Panc1 (cell line): ENCODE results near the gene CAPN9. TPM values are rescaled to one million over a fixed set of nuclear protein-coding genes. Genes with fewer than 3 reads are reported as not detected.

Experiments
- ATAC-seq: fragments of 200-7000 bp; cut with Tn5 transposase; 2 replicates; pipeline ENCODE4 v1.9.1; 2020; ENCODE audit warnings: mild to moderate bottlenecking, moderate library complexity
- BruUV-seq: library from RNA; stranded (reverse); fragments of 400-500 nt; replicated peaks from 2 replicates; lab custom pipeline; 2021; lab: Mats Ljungman, UMichigan
- CTCF ChIA-PET: fragments of 300-600 bp; sonication (Branson Sonifier 250); formaldehyde crosslinking; loops from one replicate; lab custom pipeline; 2022; ENCODE audit warnings: antibody characterized with exemption; lab: Charles Lee
- POLR2A ChIA-PET: fragments of 300-600 bp; sonication (Branson Sonifier 250); formaldehyde crosslinking; loops from one replicate; lab custom pipeline; 2022; ENCODE audit warnings: antibody characterized with exemption; lab: Charles Lee
- DNase-seq: peaks from one replicate; pipeline ENCODE4 v3.0.0-alpha.2; 2010; ENCODE audit warnings: low read depth, low spot score
- H3K27ac ChIP-seq: 2 replicates; pipeline ENCODE4 v1.5.1; 2011; ENCODE audit warnings: mild to moderate bottlenecking, low read length, inconsistent platforms
- H3K27me3 ChIP-seq: fragments of 200-500 bp; sonication (Bioruptor generic); 2 replicates; pipeline ENCODE4 v1.6.0; 2014; ENCODE audit warnings: low read length, inconsistent platforms; ENCODE audit not compliant: control insufficient read depth, insufficient read depth
- H3K36me3 ChIP-seq: fragments of 200-500 bp; sonication (Bioruptor generic); 2 replicates; pipeline ENCODE4 v1.5.1; 2014; ENCODE audit warnings: inconsistent platforms, mild to moderate bottlenecking, low read length, moderate library complexity; ENCODE audit not compliant: control insufficient read depth, insufficient read depth
- H3K4me1 ChIP-seq: 2 replicates; pipeline ENCODE4 v1.5.1; 2011; ENCODE audit warnings: inconsistent platforms, mild to moderate bottlenecking, low read length, moderate library complexity; ENCODE audit not compliant: control insufficient read depth, insufficient read depth
- H3K4me3 ChIP-seq, 2 experiments: 2 replicates each; pipeline ENCODE4 v1.5.1; 2011 to 2012; ENCODE audit warnings: low read depth in 2 of 2, low read length in 2 of 2, mild to moderate bottlenecking in 2 of 2, inconsistent platforms in 1 of 2, moderate library complexity in 1 of 2
- H3K9me3 ChIP-seq: fragments of 200-500 bp; sonication (Bioruptor generic); 2 replicates; pipeline ENCODE4 v1.5.1; 2014; ENCODE audit warnings: low read depth, mild to moderate bottlenecking, inconsistent platforms, low read length, moderate library complexity; ENCODE audit not compliant: control insufficient read depth, insufficient read depth
- POLR2AphosphoS5 ChIP-seq: IDR thresholded peaks from 2 replicates; pipeline ENCODE4 v1.6.1; 2012; ENCODE audit warnings: mild to moderate bottlenecking, low read depth, low read length, moderate library complexity
- SIN3A ChIP-seq: IDR thresholded peaks from 2 replicates; pipeline ENCODE4 v1.6.1; 2012; ENCODE audit warnings: low read depth, mild to moderate bottlenecking, low read length, moderate library complexity, borderline replicate concordance; ENCODE audit not compliant: insufficient read depth
- TCF7L2 ChIP-seq: IDR thresholded peaks from 2 replicates; pipeline ENCODE4 v1.6.1; 2011; ENCODE audit warnings: mild to moderate bottlenecking, low read depth, low read length, inconsistent platforms
- in situ Hi-C: cut with HindIII; loops from 2 replicates; pipeline ENCODE4 v1.10.0; 2016; ENCODE audit warnings: low sequenced_read_pairs, low pct_unique_long_range_greater_than_20kb
- intact Hi-C: fragments of 100-400 bp; cut with micrococcal nuclease; formaldehyde crosslinking; loops from one replicate; pipeline ENCODE4 v1.10.0; 2022; ENCODE audit not compliant: unreplicated experiment
- total RNA-seq: library from RNA; stranded (reverse); gene quantifications from one replicate; pipeline ENCODE4 v1.2.1, GENCODE V29; 2021; ENCODE audit not compliant: unreplicated experiment
- TF ChIP-seq, protein P1 (sequence below), 2 experiments: IDR thresholded peaks; 2 replicates each; pipeline ENCODE4 v1.6.1; 2011 to 2012; ENCODE audit warnings: low read depth in 2 of 2, control low read depth in 1 of 2, low read length in 1 of 2, mild to moderate bottlenecking in 1 of 2, moderate library complexity in 1 of 2; ENCODE audit not compliant: insufficient read depth in 1 of 2
- TF ChIP-seq, protein P2 (sequence below): fragments of 450-650 bp; IDR thresholded peaks from 2 replicates; pipeline ENCODE4 v1.5.1; 2017; ENCODE audit warnings: mild to moderate bottlenecking

CAPN9 gene
- total RNA-seq, 1 experiment from 2014 or later = not detected

GRCh38 chr1:230809256-230809990, 62.2 kb downstream of the CAPN9 start:
- no TSS peak for BruUV-seq
- Histone ChIP-seq H3K27me3 (no peaks in the 10 kb centered on the region), H3K36me3 (no peaks in the 10 kb centered on the region), H3K9me3 (peaks cover 3% of the 10 kb centered on the region; the same call in 1 of the 2 replicates), H3K4me1 (no peaks in the 10 kb centered on the region), H3K27ac (no peak overlapping the region), H3K4me3 (no peak overlapping the region)
- in situ Hi-C loops = no loop called here
- TF ChIP-seq TCF7L2 = no peak
- TF ChIP-seq, protein P1, sequence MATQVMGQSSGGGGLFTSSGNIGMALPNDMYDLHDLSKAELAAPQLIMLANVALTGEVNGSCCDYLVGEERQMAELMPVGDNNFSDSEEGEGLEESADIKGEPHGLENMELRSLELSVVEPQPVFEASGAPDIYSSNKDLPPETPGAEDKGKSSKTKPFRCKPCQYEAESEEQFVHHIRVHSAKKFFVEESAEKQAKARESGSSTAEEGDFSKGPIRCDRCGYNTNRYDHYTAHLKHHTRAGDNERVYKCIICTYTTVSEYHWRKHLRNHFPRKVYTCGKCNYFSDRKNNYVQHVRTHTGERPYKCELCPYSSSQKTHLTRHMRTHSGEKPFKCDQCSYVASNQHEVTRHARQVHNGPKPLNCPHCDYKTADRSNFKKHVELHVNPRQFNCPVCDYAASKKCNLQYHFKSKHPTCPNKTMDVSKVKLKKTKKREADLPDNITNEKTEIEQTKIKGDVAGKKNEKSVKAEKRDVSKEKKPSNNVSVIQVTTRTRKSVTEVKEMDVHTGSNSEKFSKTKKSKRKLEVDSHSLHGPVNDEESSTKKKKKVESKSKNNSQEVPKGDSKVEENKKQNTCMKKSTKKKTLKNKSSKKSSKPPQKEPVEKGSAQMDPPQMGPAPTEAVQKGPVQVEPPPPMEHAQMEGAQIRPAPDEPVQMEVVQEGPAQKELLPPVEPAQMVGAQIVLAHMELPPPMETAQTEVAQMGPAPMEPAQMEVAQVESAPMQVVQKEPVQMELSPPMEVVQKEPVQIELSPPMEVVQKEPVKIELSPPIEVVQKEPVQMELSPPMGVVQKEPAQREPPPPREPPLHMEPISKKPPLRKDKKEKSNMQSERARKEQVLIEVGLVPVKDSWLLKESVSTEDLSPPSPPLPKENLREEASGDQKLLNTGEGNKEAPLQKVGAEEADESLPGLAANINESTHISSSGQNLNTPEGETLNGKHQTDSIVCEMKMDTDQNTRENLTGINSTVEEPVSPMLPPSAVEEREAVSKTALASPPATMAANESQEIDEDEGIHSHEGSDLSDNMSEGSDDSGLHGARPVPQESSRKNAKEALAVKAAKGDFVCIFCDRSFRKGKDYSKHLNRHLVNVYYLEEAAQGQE (IDR thresholded peaks at IDR 0.05; ENCODE audit: insufficient read depth in 1 of 2, low read depth in 2 of 2, low read length in 1 of 2) = no peak
- TF ChIP-seq, protein P2, sequence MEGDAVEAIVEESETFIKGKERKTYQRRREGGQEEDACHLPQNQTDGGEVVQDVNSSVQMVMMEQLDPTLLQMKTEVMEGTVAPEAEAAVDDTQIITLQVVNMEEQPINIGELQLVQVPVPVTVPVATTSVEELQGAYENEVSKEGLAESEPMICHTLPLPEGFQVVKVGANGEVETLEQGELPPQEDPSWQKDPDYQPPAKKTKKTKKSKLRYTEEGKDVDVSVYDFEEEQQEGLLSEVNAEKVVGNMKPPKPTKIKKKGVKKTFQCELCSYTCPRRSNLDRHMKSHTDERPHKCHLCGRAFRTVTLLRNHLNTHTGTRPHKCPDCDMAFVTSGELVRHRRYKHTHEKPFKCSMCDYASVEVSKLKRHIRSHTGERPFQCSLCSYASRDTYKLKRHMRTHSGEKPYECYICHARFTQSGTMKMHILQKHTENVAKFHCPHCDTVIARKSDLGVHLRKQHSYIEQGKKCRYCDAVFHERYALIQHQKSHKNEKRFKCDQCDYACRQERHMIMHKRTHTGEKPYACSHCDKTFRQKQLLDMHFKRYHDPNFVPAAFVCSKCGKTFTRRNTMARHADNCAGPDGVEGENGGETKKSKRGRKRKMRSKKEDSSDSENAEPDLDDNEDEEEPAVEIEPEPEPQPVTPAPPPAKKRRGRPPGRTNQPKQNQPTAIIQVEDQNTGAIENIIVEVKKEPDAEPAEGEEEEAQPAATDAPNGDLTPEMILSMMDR = no peak
- TF ChIP-seq SIN3A = no peak
- no peak for TF ChIP-seq POLR2AphosphoS5
- intact Hi-C loops = no loop called here
- CTCF ChIA-PET = no interaction called here
- no peak for DNase-seq
- POLR2A ChIA-PET = no interaction called here
- no peak for ATAC-seq

GRCh38 chr1:230812568-230812967, 65.4 kb downstream of the CAPN9 start:
- POLR2A ChIA-PET = no interaction called here
- no peaks in the 10 kb centered on the region for H3K36me3 ChIP-seq
- no peaks in the 10 kb centered on the region for H3K27me3 ChIP-seq
- H3K4me3 ChIP-seq = no peak overlapping the region
- no peak overlapping the region for H3K27ac ChIP-seq
- in situ Hi-C loops = no loop called here
- H3K4me1 ChIP-seq = no peaks in the 10 kb centered on the region
- TF ChIP-seq, protein P2 = no peak
- TF ChIP-seq, protein P1 (IDR thresholded peaks at IDR 0.05; ENCODE audit: insufficient read depth in 1 of 2, low read depth in 2 of 2, low read length in 1 of 2) = no peak
- TF ChIP-seq POLR2AphosphoS5 = no peak
- TF ChIP-seq TCF7L2 = no peak
- no peak for TF ChIP-seq SIN3A
- peaks cover 3% of the 10 kb centered on the region; the same call in 1 of the 2 replicates for H3K9me3 ChIP-seq
- ATAC-seq (no peak), DNase-seq (no peak)
- CTCF ChIA-PET = no interaction called here
- BruUV-seq = no TSS peak
- intact Hi-C loops = loop anchor here (10.0 kb wide), 1 partner anchor 92 kb away; no protein-coding TSS in a partner anchor
